Fibroblast of skin of scalp (primary cell): ENCODE results near the gene SEMA5B.

Experiments used
- DNase-seq: peaks from one replicate; pipeline ENCODE4 v3.0.0-alpha.2; 2013

Gene SEMA5B

DNA sequence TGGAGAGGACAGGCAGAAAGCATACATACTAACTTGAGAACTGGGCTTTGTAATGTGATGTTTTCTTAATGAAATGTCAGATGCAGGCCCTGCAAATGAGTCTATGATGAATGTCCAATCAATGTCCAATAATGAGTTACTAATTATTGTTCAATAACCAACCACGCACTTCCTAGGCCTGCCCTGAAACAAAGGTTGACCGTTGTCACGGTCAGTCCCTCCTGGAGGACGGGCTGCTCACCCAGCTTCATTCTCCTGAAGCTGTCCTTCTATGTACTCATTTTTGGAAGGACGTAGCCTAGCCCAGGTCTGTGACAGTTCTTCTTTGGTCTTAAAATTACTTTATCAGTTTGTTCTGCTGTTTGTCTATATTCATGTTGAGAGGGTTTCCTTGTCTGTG is 30.9 kb upstream of the SEMA5B start:
- no peak for DNase-seq

DNA sequence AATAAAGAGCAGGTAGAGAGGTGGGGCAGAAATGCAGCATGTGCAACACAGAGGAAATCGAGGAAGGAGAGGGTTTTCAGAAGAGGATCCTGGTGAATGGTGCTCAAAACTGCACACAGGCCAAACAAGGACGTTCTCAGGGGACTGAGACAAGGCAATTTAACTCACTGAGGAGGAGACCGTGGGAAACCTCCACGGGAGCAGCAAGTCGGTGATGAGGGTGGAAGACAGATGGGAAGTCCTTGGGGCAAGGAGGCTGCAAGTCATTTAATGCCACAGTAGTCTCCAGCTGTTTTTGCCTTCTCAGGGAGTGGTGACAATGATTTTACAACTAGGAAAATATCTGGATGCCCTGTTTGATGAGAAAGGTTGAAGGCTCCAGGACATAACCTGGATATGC is 27.8 kb upstream of the SEMA5B start:
- DNase-seq, result no peak

DNA sequence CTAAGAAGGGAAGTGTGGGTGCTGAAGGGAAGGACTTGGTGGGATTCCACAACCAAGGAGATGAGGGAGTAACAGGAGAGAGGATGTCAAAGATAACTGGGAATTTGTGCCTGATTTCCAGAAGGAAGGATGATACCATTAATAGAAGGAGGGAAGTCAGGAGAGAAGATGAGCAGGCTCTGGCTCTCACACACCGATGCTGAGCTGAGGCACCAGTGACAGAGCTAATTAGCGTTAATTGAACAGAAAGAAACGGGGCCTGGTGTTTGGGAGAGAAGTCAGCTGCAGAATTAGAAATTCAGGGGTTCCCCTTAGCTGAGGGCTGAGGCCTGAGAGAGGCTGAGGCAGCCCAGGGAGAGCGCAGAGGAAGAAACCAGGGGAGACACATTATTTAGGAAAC is 27.4 kb upstream of the SEMA5B start:
- no peak for DNase-seq

DNA sequence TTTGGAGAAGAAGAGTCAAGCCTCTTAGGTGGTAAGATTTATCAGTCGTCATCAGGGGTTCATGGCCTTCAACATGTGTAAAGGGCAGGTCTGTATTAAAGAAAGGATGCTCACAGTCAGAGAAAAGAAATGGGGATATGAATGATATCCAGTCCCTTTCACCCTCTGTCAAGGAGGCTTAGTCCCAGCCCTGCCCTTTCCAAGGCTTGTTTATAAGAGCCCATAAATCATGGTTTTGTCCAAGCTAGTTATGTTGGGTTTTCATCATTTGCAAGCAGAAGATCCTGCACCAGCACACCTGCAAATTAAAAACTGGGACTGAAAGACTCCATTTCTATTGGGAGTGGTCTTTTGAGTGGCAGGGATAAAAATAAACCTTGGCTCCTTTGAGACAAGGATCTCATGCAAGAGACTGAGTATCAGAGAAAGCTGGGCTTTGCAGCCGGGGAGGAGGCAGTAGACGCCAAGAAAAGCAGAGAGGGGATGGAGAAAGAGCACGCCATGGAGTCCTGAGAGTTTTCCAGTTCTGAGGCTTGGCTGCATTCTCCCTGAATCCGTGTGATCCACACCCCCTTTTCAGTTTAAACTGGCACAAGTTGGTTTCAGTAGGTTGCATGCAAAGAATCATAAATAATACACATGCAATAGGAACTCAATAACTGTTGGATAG is 26.7 kb upstream of the SEMA5B start:
- DNase-seq, result peak; percentile 50

DNA sequence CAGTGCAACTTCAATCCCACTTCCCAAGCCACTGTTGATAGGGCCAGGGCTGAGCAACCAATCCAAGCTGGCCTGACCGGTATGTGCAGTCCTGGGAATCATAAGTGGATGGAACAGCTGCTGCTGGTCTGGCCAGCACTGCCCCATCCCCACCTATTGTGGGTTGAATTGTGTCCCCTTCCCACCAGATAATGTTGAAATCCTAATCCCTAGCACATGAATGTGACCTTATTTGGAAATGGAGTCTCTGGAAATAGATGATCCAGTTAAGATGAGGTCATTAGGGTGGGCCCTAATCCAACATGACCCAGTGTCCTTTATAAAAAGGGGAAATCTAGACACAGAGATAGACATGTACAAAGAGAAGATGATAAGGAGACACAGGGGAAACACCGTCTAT is 25.5 kb upstream of the SEMA5B start:
- DNase-seq, result peak; percentile 62

DNA sequence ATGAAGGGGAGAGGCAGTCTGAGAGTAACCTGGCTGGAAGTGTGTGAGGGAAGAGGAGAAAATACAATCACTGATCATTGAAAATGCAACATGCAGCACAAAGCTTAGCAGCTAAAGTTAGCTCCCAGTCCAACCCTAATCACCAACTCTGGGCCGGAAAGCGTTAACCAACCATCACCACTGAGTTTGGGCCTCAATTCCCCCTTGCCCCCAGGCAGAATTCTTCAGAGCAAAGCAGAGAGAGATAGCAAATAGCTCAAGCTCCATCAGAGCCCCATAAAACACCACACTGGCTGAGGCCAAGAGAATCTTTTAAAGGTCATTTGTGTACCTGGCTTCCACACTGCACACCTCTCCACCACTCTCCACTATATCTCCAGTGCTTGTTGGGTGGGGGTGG is 23.1 kb upstream of the SEMA5B start:
- no peak for DNase-seq

DNA sequence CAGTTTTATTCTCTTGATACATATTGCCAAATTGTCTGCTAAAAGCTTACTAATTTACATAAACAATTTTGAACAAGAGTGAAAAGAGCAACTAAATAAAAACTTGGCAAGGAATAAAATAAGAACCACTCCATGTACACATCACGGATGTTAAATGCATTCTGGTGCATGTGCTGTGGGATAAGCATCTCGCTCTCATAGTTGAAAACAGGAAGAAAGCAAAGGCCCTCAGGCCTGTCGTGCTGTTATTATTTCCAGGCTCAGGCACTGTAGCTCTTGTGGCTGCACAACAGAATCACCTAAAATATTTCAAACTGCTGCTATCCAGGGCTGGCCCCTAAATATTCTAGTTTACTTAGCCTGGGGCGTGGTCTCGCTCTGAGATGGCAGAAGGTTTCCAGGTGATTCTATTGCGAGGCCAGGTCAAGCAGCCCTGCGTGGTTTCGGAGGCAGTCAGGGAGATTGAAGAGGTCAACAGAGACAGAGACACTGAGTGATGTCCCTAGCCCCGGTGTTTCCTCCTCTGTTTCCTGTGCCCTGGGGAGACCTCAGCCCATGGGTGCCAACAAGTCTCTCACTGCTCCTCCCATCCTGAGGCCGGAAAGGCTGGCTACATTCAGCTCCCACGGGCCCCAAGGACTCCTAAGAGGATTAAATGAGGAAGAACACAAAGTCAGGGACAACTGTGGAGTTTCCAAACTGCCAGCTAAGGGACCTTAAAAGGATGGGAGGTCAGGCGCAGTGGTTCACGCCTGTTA is 21.1 kb upstream of the SEMA5B start:
- DNase-seq, result no peak

DNA sequence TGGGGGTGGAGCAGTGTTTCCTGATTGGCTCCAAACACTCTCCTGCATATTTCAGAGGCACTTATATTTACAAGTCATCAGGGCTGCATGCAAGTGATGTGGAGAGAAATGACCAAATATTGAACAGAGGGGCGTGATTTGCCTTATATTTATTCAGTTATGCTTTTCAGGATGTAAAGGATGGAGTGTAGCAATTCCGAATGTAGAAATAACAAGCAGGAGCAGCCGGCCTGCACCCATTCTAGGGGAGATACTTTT is 19.4 kb upstream of the SEMA5B start:
- no peak for DNase-seq

DNA sequence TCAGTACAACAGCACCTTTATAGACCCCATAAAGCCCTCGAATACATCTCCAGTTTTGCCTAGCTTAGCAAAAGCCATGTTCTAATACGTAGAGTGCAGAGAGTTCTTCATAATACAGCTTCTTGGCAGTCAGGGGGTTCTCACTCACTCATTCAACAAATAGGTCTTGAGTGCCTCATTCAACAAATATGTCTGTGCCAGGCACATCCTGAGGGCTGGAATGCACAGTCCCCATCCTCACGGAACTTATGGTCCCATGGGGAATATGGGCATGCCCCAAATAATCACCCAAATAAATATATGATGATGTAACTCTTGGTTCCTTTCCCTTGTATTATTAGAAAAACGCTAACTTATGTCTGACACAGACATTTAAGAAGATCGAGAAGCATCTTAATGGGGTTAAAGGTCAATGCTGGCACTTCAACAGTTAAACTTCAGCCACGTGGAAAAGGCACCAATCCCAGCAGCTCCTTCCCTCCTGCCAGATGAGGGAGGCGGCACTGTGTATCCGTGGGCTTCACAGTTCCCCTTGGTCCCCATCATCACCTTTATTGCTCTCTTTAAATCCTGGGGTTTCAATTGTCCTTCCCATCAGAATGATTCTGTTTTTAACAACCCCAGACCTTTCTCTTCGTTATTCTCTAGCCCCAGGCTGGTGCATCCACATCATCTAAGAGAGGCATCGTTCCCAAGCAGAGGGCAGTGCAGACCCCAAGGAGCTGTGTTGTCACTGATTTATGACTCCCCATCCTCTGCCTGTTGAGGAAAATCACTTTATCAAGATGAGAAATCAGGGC is 18.9 kb upstream of the SEMA5B start:
- peak; percentile 89 for DNase-seq

DNA sequence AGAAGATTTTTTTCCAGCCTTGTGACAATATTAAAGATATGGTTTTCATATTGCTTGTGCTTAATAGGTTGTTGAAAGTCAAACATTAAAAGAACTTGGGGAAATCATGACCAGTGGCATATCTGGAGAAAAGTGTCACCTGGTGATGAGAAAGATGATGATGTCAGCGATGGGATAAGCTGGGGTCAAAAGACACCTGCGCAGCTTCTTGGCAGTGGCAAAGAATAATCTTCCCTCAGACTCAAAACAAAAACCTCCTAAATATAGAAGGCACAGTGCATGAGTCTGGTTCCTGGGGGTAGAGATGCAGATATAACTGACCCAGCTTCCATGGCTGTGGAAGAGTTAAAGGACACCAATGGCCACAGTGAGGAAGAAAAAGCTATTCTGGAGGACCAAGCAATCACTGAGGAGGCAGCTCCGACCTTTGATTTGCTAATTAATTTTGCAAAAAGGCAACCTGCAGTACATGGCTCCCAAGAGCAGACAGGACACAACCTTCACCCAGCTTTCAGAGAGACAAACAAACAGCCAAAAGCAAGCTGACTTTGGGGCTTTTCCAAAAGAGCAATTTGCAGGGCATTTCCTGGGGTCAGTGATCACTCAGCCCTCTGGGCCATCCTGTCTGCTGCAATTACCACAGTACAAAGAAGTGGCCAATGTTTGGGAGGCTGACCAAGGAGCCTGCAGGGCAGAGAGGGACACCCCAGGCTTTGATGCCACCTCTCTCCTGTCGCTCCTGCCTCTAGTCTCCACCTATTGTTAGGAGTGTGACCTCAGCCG is 17.6 kb upstream of the SEMA5B start:
- no peak for DNase-seq

DNA sequence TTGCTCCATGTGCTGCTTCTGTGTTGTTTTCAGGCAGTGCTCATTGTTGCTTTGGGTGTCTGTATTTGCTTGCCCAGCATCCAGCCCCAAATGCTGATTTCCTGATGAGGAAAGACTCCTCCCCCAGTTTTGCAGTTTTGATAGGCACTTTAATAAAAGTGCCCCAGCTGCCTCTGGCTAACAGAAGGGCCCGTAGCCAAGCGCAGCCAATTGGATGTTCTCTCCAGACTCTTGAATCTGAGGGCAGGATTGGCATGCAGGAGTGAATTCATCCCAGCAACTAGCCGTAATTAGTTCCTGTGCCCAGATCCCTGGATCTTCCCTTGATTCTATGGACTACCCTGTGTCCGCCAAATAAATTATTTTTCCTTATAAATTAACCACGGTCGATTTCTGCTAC is 14.8 kb upstream of the SEMA5B start:
- DNase-seq, result no peak

DNA sequence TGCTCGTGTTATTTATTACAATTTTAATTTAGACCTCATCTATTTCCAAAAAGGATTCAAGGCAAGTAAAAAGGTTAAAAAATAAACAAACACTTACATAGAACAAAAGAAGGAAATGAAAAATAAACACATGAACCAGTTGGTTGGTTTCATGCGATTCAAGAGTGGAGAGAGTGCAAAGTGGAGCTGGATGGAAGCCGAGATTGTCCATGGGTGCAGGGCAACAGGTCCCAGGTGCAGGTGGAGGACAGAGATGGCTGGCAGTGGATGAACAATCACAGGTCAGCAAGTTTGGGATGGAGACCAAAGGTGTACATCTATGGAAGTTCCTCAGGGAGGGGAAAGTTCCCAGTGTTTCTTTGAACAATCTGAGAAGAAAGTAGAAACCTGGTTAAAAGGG is 11.6 kb upstream of the SEMA5B start:
- no peak for DNase-seq

DNA sequence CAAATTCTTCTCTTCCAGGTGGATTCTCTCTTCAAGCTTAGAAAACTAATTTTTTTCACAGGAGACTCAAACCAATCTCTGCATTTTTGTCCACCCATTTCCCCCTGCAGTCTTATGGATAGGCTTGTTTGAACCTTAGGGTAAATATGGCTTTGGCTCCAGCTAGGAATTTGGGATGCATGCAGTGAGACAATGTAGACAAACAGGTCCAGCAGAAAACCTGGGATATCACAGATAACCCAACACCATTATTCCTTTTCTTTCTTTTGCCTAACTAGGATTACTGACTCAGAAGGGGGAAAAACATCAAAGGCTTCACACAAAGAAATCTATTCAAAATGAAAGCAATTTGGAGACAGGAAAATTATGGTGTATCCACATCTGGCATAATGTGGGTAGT is 11.2 kb upstream of the SEMA5B start:
- DNase-seq, result no peak

DNA sequence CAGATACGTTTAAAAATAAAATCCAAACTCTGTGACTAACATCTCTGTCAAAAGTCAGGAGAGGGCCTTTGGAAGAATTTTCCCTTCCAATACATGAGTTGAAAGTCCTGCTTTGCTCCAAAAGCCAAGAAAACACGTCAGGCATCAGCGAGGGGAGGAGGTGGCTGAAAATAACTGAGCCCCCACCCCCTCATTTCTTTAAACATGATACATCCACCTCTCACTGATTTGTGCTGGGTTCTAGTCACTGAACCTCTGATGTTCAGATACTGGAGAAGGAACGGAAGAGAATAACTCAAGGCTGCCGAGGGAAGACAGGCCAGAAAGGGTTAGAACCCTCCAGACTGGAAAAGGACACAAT is 9.4 kb upstream of the SEMA5B start:
- no peak for DNase-seq

DNA sequence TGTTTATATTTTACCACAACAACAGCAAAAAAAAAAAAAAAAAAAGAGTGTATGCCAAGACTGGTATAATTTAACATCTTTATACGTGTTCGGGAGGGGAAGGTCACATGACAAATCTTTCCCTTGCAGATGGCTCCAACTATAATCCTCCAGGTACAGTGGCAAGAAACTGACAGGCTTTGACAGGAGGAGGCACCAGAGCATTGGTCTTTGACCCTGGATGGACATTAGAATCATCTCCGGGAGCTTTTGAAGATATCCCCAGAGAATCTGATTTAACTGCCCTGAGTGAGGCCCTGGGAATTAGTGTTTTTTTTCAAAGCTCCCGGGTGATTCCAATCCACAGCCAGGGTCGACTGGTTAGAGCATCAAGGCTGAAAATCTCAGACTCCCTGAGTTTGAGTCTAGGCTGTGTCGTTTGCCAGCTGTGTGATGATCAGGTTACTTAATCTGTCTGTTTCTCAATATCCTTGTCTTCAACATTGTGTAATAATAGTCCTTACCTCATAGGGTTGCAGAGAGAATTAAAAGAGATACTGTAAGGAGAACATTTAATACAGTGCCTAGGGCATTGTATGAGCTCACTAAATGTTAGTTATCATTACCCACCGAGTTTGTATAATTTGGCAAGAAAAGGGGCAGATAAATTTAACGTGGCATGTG is 8.9 kb upstream of the SEMA5B start:
- DNase-seq, result no peak

DNA sequence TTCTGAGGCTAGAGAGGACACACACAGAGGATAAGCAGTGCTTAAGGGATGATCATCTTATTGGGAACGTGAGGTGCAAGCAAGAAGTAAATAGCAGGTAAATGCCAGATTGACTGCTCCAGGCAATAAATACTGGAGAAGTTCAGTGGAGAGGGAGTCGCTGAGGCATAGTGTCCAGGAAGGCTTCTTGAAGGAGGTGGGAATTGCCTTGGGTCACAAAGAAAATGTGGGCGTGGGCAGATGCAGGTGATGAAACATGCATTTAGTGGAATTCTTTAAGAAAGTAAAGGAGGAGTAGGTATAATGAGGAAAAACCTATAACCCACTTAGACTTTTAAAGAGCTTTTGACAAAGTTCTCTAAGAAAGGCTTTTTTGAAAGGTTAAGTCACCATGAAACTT is 7.4 kb upstream of the SEMA5B start:
- no peak for DNase-seq

DNA sequence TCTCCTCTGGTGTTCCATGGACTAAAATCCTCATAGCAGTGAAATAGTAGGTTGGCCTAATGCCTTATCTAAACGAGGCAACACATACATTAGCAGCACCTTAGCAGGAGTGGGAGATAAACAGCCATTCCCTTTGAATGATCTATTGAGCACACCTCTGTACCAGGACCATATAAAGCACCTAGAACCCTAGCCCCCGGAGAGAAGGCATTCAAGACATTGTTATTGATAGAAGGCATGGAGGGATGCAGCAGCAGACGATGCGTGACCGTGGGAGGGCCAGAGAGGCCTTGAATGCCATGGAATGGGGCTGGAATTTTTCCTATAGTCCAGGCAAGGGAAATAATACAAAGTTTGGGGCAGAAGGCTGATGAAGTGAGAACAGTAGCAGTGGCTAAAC is 6.6 kb upstream of the SEMA5B start:
- DNase-seq, result no peak

DNA sequence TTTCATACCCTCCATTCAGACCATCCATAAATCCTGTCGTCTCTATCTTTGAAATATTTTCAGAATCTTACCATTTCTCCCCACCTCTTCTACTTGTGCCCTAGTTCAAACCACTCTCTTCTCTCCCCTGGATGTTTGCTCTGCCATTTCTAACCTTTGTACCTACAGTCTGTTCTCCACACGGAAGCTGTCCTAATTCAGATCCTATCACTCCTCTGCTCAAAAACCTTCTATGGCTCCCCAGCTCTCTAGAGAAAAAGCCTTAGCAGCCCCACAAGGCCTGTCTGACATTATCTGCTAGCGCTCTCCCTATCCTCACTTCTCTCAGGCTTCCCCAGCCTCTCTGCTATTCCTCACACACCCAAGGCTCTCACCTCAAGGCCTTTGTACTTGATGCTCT is 4.5 kb upstream of the SEMA5B start:
- DNase-seq, result no peak

DNA sequence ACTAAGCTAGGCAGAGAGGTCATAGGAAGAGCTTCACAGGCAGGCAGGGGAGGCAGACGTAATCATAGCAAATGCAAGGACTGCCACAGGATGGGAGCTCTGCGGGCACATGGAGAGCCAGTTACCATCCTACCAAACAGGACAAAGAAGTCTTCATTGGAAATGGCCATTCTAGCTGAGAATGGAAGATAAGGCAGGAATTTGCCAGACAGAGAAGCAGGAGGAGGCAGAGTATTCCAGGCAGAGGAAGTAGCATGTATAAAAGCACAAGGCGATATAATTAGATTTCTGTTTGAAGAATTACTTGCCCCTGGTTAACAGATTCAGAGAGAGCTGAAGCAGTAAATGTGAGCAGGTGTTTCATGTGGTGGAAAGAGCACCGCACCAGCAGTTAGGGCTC is 3.5 kb upstream of the SEMA5B start:
- DNase-seq, result no peak

DNA sequence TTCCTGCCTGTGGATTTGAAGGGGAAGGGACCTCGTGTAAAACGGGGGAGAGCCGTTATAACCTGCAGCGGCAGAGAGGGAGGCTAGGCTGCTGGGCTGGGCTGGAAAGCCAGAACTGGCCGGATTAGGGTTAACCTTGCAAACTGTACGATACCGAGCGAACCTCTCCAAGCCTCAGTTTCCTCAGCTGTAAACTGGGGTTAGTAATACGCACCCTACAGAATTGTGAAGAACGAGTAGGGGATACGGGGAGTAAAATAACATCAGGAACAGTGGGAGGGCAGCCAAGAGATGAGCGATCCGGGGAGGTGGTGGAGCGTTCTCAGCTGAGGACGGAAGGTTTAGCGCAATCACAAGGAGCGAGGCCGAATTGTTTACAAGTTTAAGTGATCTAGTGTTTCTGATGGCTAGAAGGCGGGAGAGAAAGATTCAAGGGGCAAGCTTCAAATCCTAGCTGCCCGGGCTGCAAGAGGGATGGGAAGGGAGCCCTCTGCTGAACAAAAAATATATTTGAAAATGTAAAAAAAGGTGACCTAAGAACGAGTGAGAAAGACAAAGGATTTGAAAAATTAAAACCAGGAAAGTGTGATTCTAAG is 768 bp upstream of the SEMA5B start:
- DNase-seq, result peak; percentile 71

DNA sequence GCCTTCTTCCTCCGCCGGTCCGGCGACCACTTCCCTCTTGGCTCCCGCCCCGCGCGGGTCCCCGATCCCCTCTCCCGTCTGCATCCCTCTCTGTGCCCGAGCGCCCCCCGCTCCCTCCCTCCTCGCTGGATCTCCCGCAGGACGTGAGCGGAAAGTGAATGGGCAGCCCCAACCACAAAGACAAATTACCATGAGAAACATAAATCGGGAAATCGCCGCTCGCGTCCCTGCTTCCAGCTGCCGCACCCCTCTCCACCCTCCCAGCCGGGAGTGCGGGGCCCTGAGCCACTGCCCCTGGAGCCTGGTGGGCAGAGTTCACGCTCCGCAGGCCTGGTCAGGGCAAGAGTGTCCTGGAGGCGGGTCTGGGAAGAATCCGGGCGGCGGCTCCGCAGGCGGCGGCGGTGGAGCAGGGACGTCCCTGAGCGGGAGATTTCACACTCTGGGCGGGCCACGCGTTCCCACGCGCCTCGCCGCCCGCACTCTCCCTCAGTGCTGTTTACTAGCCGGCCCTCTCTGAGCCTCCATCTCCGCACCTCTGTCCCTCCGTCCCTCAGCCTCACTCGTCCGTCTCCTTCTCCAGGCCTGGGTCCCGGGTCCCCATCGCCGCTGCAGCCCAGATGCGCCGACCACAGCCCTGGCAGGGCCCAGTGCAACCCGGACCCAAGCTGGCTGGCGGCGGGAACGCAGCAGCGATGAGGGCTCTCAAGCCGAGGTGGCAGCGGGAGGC is 835 bp downstream of the SEMA5B start:
- DNase-seq, result no peak
